Measurements from ENCODE around the gene ESYT3. TPM values are rescaled to one million over a fixed set of nuclear protein-coding genes. Genes with fewer than 3 reads are reported as not detected.

Gene ESYT3
- total and polyA plus RNA-seq, 2 donors (not counting 1 experiment from before 2014, with no cell fraction given) = 0.17 TPM; not detected in 1

DNA sequence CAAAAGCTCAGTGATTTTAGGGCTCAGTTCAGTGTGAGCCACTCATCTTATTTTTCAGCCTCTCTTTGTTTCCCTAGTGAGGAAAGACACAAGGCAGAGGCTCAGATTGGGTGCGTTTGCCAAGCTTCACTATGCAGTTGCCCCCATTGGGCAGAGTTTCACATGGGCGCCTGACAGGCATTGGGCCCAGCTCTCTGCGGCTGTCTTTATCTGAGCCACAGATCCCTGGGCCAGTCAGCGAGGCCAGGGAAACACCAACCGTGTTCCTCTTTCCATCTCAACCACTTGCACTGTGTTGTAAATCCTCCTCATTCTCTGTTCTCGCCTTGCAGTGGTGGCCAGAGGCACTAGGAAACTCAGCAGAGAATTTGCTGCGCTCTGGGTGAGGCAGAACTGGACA, 10.8 kb downstream of the ESYT3 start:
- no peak overlapping the region for H3K9ac ChIP-seq (ENCODE audit: insufficient read depth, low read length)
- no peak for DNase-seq (ENCODE audit: low read depth in 2 of 2)

DNA sequence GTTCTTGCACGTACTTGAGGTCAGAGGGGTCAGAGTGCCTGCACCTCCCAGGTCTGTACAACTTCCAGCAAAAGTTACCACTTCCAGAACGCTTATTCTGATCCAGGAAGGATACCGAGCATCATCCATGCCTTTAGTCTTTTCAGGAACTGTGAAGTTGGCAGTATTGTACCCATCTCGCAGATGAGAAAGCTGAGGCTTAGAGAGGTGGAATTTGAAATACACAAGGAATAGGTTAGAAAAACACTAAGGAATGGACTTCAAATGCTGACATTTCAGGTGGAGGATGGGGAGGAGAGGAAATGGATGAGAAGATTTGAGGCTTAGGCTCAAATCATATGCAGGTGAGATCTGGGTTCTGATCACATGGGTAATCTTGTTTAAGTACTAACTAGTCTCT, 11.2 kb downstream of the ESYT3 start:
- no peak for DNase-seq (ENCODE audit: low read depth in 2 of 2)
- H4K20me1 ChIP-seq (ENCODE audit: control insufficient read depth, extremely low read depth, insufficient read depth, low read length) = no peaks in the 10 kb centered on the region
- no peak overlapping the region for H2AFZ ChIP-seq (ENCODE audit: low read length)
- H3K27ac ChIP-seq (ENCODE audit: insufficient read depth, low read length) = no peak overlapping the region
- H3K27me3 ChIP-seq (ENCODE audit: control insufficient read depth, insufficient read depth, low read length) = peaks cover 2% of the 10 kb centered on the region
- H3K36me3 ChIP-seq (ENCODE audit: control insufficient read depth, insufficient read depth, low read length) = no peaks in the 10 kb centered on the region
- TF ChIP-seq, protein P1, sequence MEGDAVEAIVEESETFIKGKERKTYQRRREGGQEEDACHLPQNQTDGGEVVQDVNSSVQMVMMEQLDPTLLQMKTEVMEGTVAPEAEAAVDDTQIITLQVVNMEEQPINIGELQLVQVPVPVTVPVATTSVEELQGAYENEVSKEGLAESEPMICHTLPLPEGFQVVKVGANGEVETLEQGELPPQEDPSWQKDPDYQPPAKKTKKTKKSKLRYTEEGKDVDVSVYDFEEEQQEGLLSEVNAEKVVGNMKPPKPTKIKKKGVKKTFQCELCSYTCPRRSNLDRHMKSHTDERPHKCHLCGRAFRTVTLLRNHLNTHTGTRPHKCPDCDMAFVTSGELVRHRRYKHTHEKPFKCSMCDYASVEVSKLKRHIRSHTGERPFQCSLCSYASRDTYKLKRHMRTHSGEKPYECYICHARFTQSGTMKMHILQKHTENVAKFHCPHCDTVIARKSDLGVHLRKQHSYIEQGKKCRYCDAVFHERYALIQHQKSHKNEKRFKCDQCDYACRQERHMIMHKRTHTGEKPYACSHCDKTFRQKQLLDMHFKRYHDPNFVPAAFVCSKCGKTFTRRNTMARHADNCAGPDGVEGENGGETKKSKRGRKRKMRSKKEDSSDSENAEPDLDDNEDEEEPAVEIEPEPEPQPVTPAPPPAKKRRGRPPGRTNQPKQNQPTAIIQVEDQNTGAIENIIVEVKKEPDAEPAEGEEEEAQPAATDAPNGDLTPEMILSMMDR (conservative IDR thresholded peaks at IDR 0.05 in 1 of 2, IDR thresholded peaks at IDR 0.05 in 1 of 2; ENCODE audit: low read depth in 1 of 2, low read length in 2 of 2) = no peak
- no peak for TF ChIP-seq EZH2 (IDR thresholded peaks at IDR 0.05; ENCODE audit: low read length, missing control alignments)
- H3K4me2 ChIP-seq (ENCODE audit: extremely low read depth, insufficient read depth, low read length) = no peak overlapping the region
- no peak overlapping the region for H3K4me3 ChIP-seq (replicated peaks in 1 of 4; ENCODE audit: control extremely low read depth in 1 of 4, insufficient read depth in 1 of 4, low read depth in 3 of 4, low read length in 4 of 4)
- no peaks in the 10 kb centered on the region for H3K4me1 ChIP-seq (ENCODE audit: control insufficient read depth, extremely low read depth, insufficient read depth, low read length)
- no peak overlapping the region for H3K9ac ChIP-seq (ENCODE audit: insufficient read depth, low read length)
- H3K9me3 ChIP-seq (ENCODE audit: control insufficient read depth, insufficient read depth, low read depth, low read length) = no peaks in the 10 kb centered on the region
- no peaks in the 10 kb centered on the region for H3K79me2 ChIP-seq (ENCODE audit: control insufficient read depth, insufficient read depth, low read length)

More for the DNA sequence above, 10.8 kb downstream of the ESYT3 start:
- Histone ChIP-seq H2AFZ (ENCODE audit: low read length) (no peak overlapping the region), H3K79me2 (ENCODE audit: control insufficient read depth, insufficient read depth, low read length) (no peaks in the 10 kb centered on the region), H3K4me2 (ENCODE audit: extremely low read depth, insufficient read depth, low read length) (no peak overlapping the region), H3K4me3 (replicated peaks in 1 of 4; ENCODE audit: control extremely low read depth in 1 of 4, insufficient read depth in 1 of 4, low read depth in 3 of 4, low read length in 4 of 4) (no peak overlapping the region), H3K27ac (ENCODE audit: insufficient read depth, low read length) (no peak overlapping the region), H4K20me1 (ENCODE audit: control insufficient read depth, extremely low read depth, insufficient read depth, low read length) (no peaks in the 10 kb centered on the region), H3K27me3 (ENCODE audit: control insufficient read depth, insufficient read depth, low read length) (peaks cover 2% of the 10 kb centered on the region), H3K36me3 (ENCODE audit: control insufficient read depth, insufficient read depth, low read length) (no peaks in the 10 kb centered on the region), H3K4me1 (ENCODE audit: control insufficient read depth, extremely low read depth, insufficient read depth, low read length) (no peaks in the 10 kb centered on the region), H3K9me3 (ENCODE audit: control insufficient read depth, insufficient read depth, low read depth, low read length) (no peaks in the 10 kb centered on the region)
- no peak for TF ChIP-seq EZH2 (IDR thresholded peaks at IDR 0.05; ENCODE audit: low read length, missing control alignments)
- TF ChIP-seq, protein P1 (conservative IDR thresholded peaks at IDR 0.05 in 1 of 2, IDR thresholded peaks at IDR 0.05 in 1 of 2; ENCODE audit: low read depth in 1 of 2, low read length in 2 of 2) = no peak

DNA sequence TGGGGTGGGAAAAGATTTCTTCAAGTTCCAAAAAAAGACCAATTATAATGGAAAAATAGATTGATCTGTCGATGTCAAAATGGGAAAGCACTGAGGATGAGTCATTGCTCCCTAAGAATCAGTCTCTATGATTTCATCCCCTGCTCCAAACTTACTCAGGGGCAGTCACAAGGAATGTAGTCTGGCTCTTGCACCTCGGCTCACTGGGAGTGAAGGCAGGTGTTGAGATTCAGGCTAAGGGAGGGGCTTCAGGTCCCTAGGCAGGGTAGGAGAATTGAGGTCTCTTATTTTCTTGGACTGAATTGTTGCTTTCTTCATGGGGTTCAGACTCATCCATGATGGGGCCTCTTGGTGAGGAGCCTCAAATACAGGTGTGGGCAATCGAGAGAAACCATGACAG, 14.2 kb downstream of the ESYT3 start:
- Histone ChIP-seq H3K4me3 (replicated peaks in 1 of 4; ENCODE audit: control extremely low read depth in 1 of 4, insufficient read depth in 1 of 4, low read depth in 3 of 4, low read length in 4 of 4) (no peak overlapping the region), H3K4me1 (ENCODE audit: control insufficient read depth, extremely low read depth, insufficient read depth, low read length) (no peaks in the 10 kb centered on the region)
- DNase-seq (ENCODE audit: low read depth in 2 of 2) = peak in 1 of 2 donors; percentile 25

More for the DNA sequence above, 14.2 kb downstream of the ESYT3 start:
- H4K20me1 ChIP-seq (ENCODE audit: control insufficient read depth, extremely low read depth, insufficient read depth, low read length) = no peaks in the 10 kb centered on the region
- H3K79me2 ChIP-seq (ENCODE audit: control insufficient read depth, insufficient read depth, low read length) = no peaks in the 10 kb centered on the region
- H3K9ac ChIP-seq (ENCODE audit: insufficient read depth, low read length) = no peak overlapping the region
- no peak overlapping the region for H3K4me2 ChIP-seq (ENCODE audit: extremely low read depth, insufficient read depth, low read length)
- no peak overlapping the region for H3K27ac ChIP-seq (ENCODE audit: insufficient read depth, low read length)
- H3K9me3 ChIP-seq (ENCODE audit: control insufficient read depth, insufficient read depth, low read depth, low read length) = no peaks in the 10 kb centered on the region
- H3K36me3 ChIP-seq (ENCODE audit: control insufficient read depth, insufficient read depth, low read length) = no peaks in the 10 kb centered on the region
- H3K27me3 ChIP-seq (ENCODE audit: control insufficient read depth, insufficient read depth, low read length) = peaks cover 2% of the 10 kb centered on the region
- no peak overlapping the region for H2AFZ ChIP-seq (ENCODE audit: low read length)
- TF ChIP-seq, protein P1 (conservative IDR thresholded peaks at IDR 0.05 in 1 of 2, IDR thresholded peaks at IDR 0.05 in 1 of 2; ENCODE audit: low read depth in 1 of 2, low read length in 2 of 2) = no peak
- no peak for TF ChIP-seq EZH2 (IDR thresholded peaks at IDR 0.05; ENCODE audit: low read length, missing control alignments)

Data from fibroblast of lung (primary cell).